Activated CD8-positive, alpha-beta memory T cell treated with anti-CD3 and anti-CD28 coated beads, Interleukin-2, amount 10 ng/mL, durations not matched to agents 7 days and 5 days (primary cell): ENCODE data around the gene CPVL. TPM values are rescaled to one million over a fixed set of nuclear protein-coding genes. Genes with fewer than 3 reads are reported as not detected.
"Not testable (repeated sequence)": the region's sequence is repeated elsewhere in the genome, so short reads cannot be mapped to it uniquely, and the experiment has no call there.

Experiments used
- ATAC-seq: fragments of 150-1000 bp; cut with Tn5 transposase; one replicate; pipeline ENCODE4 v1.10.0; 2021; ENCODE audit warnings: moderate library complexity
- CTCF ChIA-PET: fragments of 350-600 bp; sonication (Branson Sonifier 250); formaldehyde crosslinking; loops from one replicate; lab custom pipeline; 2021; ENCODE audit warnings: antibody characterized with exemption; lab: Charles Lee
- DNase-seq: peaks from one replicate; pipeline ENCODE4 v3.0.0-alpha.2; 2020
- H3K27ac Mint-ChIP-seq: one replicate; pipeline ENCODE4 v1.8.0; 2021; ENCODE audit warnings: mild to moderate bottlenecking, mixed read lengths
- H3K27me3 Mint-ChIP-seq: one replicate; pipeline ENCODE4 v1.8.0; 2021; ENCODE audit warnings: mixed read lengths
- H3K36me3 Mint-ChIP-seq: one replicate; pipeline ENCODE4 v1.8.0; 2021; ENCODE audit warnings: mild to moderate bottlenecking, mixed read lengths
- H3K4me1 Mint-ChIP-seq: one replicate; pipeline ENCODE4 v1.8.0; 2021; ENCODE audit warnings: mixed read lengths
- H3K4me3 Mint-ChIP-seq: one replicate; pipeline ENCODE4 v1.8.0; 2021; ENCODE audit warnings: mild to moderate bottlenecking, moderate library complexity, mixed read lengths
- H3K9me3 Mint-ChIP-seq: one replicate; pipeline ENCODE4 v1.8.0; 2022; ENCODE audit warnings: low read depth, mixed read lengths
- total RNA-seq, 2 experiments: library from RNA; stranded (reverse); gene quantifications; one replicate each; pipeline ENCODE4 v1.2.3, GENCODE V29; 2021

CPVL gene
- total RNA-seq, 2 experiments from 2014 or later, result 0.33 to 1.8 TPM

GRCh38 chr7:29126804-29127203 is 19.5 kb downstream of the CPVL start:
- Mint-ChIP-seq H3K4me3 (no peak overlapping the region), H3K27me3 (peaks cover 16% of the 10 kb centered on the region), H3K4me1 (no peaks in the 10 kb centered on the region), H3K36me3 (no peaks in the 10 kb centered on the region), H3K27ac (no peak overlapping the region), H3K9me3 (no peaks in the 10 kb centered on the region)
- CTCF ChIA-PET, result interaction anchor here (1.1 to 1.7 kb wide), 2 partner anchors 9 to 200 kb away, joined by 3 to 5 read pairs; no protein-coding TSS in a partner anchor
- ATAC-seq, result no peak
- DNase-seq, result no peak

DNA sequence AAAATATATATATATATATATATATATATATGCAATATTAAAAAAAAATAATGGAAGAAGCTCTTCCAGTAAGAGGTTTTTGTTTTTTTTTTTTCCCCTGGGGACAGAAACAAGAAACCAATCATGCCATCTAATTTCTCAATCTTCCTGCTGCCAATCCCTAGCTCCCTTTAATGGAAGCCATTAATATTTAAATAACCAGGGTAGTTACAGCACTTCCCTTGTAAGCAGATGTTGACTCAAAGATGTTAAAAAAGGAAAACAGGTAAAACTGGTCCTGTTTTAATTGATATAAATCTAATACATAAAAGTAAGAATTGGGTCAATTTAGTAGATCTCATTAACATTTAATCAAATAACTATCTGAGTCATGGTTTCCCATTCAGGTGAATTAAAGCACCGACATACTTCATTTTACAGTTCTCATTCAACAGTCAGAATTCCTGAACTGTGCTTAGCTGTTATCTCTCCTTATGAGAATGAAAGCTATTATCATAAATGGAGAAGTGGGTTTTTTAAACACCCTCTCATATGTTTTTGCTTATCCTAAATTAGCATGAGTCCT is 22.6 kb downstream of the CPVL start:
- Mint-ChIP-seq H3K4me1 (no peaks in the 10 kb centered on the region), H3K4me3 (no peak overlapping the region), H3K9me3 (no peaks in the 10 kb centered on the region), H3K27ac (no peak overlapping the region), H3K27me3 (peaks cover 9% of the 10 kb centered on the region), H3K36me3 (no peaks in the 10 kb centered on the region)
- no peak for DNase-seq
- no peak for ATAC-seq
- CTCF ChIA-PET, result interaction anchor here (1.8 kb wide), 1 partner anchor 17 kb away, joined by 4 read pairs; no protein-coding TSS in a partner anchor

DNA sequence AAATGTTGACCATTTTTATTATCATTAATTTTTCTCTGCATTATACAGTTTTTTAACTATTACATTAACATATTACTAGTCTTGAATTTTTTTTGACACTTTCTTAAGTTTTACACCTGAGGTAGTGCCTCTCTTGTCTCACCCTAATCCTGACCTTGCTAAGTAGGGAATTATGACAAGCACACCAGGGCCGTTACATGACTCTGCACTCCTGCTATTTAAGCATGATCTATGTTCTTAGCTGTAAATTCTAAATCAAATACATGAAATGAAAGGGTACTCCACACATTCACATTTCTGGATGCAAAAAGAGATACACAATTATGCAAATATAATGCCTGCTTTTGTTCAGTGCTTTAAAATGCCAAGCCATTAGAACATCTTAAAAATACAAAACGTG is 23.6 kb downstream of the CPVL start:
- DNase-seq (no peak), ATAC-seq (no peak)
- Mint-ChIP-seq H3K9me3 (no peaks in the 10 kb centered on the region), H3K27ac (no peak overlapping the region), H3K4me3 (no peak overlapping the region), H3K36me3 (no peaks in the 10 kb centered on the region), H3K4me1 (no peaks in the 10 kb centered on the region), H3K27me3 (peaks cover 11% of the 10 kb centered on the region)
- CTCF ChIA-PET, result interaction anchor here (0.6 to 1.8 kb wide), 2 partner anchors 16 to 66 kb away, joined by 3 to 4 read pairs; no protein-coding TSS in a partner anchor

GRCh38 chr7:29122081-29122480 is 24.3 kb downstream of the CPVL start:
- no peaks in the 10 kb centered on the region for H3K4me1 Mint-ChIP-seq
- peaks cover 16% of the 10 kb centered on the region for H3K27me3 Mint-ChIP-seq
- DNase-seq (no peak), ATAC-seq (no peak)
- H3K4me3 Mint-ChIP-seq, result no peak overlapping the region
- H3K9me3 Mint-ChIP-seq, result no peaks in the 10 kb centered on the region
- no peak overlapping the region for H3K27ac Mint-ChIP-seq
- H3K36me3 Mint-ChIP-seq, result no peaks in the 10 kb centered on the region
- CTCF ChIA-PET, result no interaction called here

GRCh38 chr7:29120955-29121354 is 25.4 kb downstream of the CPVL start:
- H3K4me3 Mint-ChIP-seq, result no peak overlapping the region
- H3K36me3 Mint-ChIP-seq, result no peaks in the 10 kb centered on the region
- no peak overlapping the region for H3K27ac Mint-ChIP-seq
- DNase-seq, result no peak
- no peaks in the 10 kb centered on the region for H3K9me3 Mint-ChIP-seq
- no peak for ATAC-seq
- no peaks in the 10 kb centered on the region for H3K4me1 Mint-ChIP-seq
- H3K27me3 Mint-ChIP-seq, result peaks cover 23% of the 10 kb centered on the region
- CTCF ChIA-PET, result interaction anchor here (0.6 kb wide), 1 partner anchor 1135 kb away, joined by 5 read pairs; no protein-coding TSS in a partner anchor

GRCh38 chr7:29119538-29119937 is 26.8 kb downstream of the CPVL start:
- Mint-ChIP-seq H3K4me3 (no peak overlapping the region), H3K27me3 (peaks cover 37% of the 10 kb centered on the region), H3K4me1 (no peaks in the 10 kb centered on the region), H3K9me3 (no peaks in the 10 kb centered on the region), H3K36me3 (no peaks in the 10 kb centered on the region), H3K27ac (no peak overlapping the region)
- no peak for DNase-seq
- CTCF ChIA-PET, result interaction anchor here (1.4 kb wide), 1 partner anchor 13 kb away, joined by 3 read pairs; no protein-coding TSS in a partner anchor
- no peak for ATAC-seq

GRCh38 chr7:29116361-29117200 is 29.8 kb downstream of the CPVL start:
- Mint-ChIP-seq H3K27me3 (peaks cover 51% of the 10 kb centered on the region), H3K36me3 (no peaks in the 10 kb centered on the region), H3K4me1 (peaks cover 12% of the 10 kb centered on the region), H3K27ac (no peak overlapping the region), H3K9me3 (no peaks in the 10 kb centered on the region), H3K4me3 (no peak overlapping the region)
- ATAC-seq, result no peak
- DNase-seq, result no peak
- CTCF ChIA-PET, result interaction anchor here (1.2 to 1.4 kb wide), 2 partner anchors 73 to 292 kb away, joined by 3 read pairs; no protein-coding TSS in a partner anchor

DNA sequence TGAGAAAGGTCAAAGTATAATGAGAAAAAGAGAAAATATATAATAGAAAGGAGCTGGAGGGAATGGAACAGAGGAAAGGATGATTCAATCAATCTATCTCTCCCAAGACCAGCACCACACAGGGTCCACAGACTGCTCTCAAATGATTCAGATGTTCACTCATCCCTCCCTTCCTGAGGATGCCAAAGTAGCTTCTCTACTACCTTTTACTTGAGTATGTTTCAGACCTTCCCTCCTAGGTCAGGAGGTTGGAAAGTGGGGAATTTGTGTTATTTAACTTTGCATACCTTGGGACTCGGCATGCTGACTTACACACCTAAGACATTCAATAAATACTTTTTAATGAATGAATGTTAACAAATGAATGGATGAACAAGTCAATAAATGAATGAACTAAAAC is 30.6 kb downstream of the CPVL start:
- ATAC-seq (no peak), DNase-seq (no peak)
- Mint-ChIP-seq H3K4me1 (peaks cover 12% of the 10 kb centered on the region), H3K27ac (no peak overlapping the region), H3K36me3 (no peaks in the 10 kb centered on the region), H3K9me3 (no peaks in the 10 kb centered on the region), H3K4me3 (no peak overlapping the region), H3K27me3 (peaks cover 56% of the 10 kb centered on the region)
- CTCF ChIA-PET, result interaction anchor here (1.2 kb wide), 1 partner anchor 293 kb away, joined by 3 read pairs; no protein-coding TSS in a partner anchor

- ATAC-seq, result no peak
- no peaks in the 10 kb centered on the region for H3K9me3 Mint-ChIP-seq
- H3K4me3 Mint-ChIP-seq, result no peak overlapping the region
- CTCF ChIA-PET, result no interaction called here
- no peak for DNase-seq
- H3K27ac Mint-ChIP-seq, result no peak overlapping the region
- peaks cover 60% of the 10 kb centered on the region for H3K27me3 Mint-ChIP-seq
- peaks cover 12% of the 10 kb centered on the region for H3K4me1 Mint-ChIP-seq
- no peaks in the 10 kb centered on the region for H3K36me3 Mint-ChIP-seq
Observed at GRCh38 chr7:29115130-29115687, 31.1 kb downstream of the CPVL start.

GRCh38 chr7:29114266-29114665 is 32.1 kb downstream of the CPVL start:
- H3K4me3 Mint-ChIP-seq, ATAC-seq: not testable (repeated sequence)
- CTCF ChIA-PET, result interaction anchor here (1.2 kb wide), 1 partner anchor 295 kb away, joined by 5 read pairs; no protein-coding TSS in a partner anchor

DNA sequence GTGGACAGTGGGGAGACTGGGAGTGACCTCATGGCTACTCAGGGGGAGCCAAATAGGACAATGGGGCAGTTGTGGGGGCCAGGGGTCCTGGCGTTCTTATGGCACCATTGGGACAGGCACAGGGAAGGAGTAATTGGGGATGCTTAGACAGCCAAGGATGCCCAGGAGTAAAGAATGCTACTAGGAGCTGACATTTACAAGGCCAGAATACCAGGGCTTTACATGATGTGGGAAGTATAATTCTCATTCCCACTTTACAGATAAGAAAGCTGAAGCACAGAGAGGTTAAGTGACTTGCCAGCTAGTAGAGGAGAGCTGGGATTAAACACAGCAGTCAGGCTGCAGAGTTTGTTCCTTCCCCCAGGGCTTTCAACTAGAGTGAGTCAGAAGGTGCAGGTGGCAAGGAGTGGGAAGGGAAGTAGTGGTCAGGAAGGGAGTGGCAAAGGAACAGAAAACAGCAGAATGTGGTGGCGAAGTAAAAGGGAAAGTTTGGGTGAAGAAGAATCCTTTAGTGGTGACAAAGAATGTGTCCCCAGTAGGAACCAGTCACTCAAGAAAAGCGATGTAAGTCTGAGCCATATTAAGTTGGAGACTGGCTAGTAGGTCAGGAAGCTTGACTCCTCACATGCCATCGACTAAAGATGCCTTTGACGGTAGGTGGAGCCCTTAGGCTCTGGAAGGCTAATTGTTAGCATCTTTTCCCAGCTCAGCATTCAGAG is 32.8 kb downstream of the CPVL start:
- H3K27ac Mint-ChIP-seq, result no peak overlapping the region
- H3K4me3 Mint-ChIP-seq, result no peak overlapping the region

More at GRCh38 chr7:29114266-29114665, 32.1 kb downstream of the CPVL start:
- H3K27ac Mint-ChIP-seq, H3K9me3 Mint-ChIP-seq, H3K36me3 Mint-ChIP-seq, DNase-seq: not testable (repeated sequence)
- Mint-ChIP-seq H3K4me1 (peaks cover 12% of the 10 kb centered on the region), H3K27me3 (peaks cover 68% of the 10 kb centered on the region)

GRCh38 chr7:29112721-29113120 is 33.6 kb downstream of the CPVL start:
- H3K27ac Mint-ChIP-seq, result no peak overlapping the region
- CTCF ChIA-PET, result interaction anchor here (1.6 to 3.0 kb wide), 3 partner anchors 77 to 296 kb away, joined by 4 to 8 read pairs (median 7); no protein-coding TSS in a partner anchor
- peaks cover 12% of the 10 kb centered on the region for H3K4me1 Mint-ChIP-seq
- no peak for ATAC-seq
- H3K27me3 Mint-ChIP-seq, result peaks cover 63% of the 10 kb centered on the region
- no peak for DNase-seq
- H3K36me3 Mint-ChIP-seq, result no peaks in the 10 kb centered on the region
- no peak overlapping the region for H3K4me3 Mint-ChIP-seq
- no peaks in the 10 kb centered on the region for H3K9me3 Mint-ChIP-seq

More for the DNA sequence above, 32.8 kb downstream of the CPVL start:
- Mint-ChIP-seq H3K27me3 (peaks cover 66% of the 10 kb centered on the region), H3K4me1 (peaks cover 12% of the 10 kb centered on the region), H3K9me3 (no peaks in the 10 kb centered on the region), H3K36me3 (no peaks in the 10 kb centered on the region)
- CTCF ChIA-PET, result interaction anchor here (1.2 kb wide), 1 partner anchor 296 kb away, joined by 5 read pairs; no protein-coding TSS in a partner anchor
- no peak for DNase-seq
- peak; percentile 33 for ATAC-seq
